GM10266 (cell line): Measurements from ENCODE around the gene HDAC4.

Experiments
- DNase-seq: peaks from one replicate; pipeline ENCODE4 v3.0.0; 2012; ENCODE audit errors: extremely low spot score
- TF ChIP-seq, protein P1 (sequence below): IDR thresholded peaks from 2 replicates; pipeline ENCODE4 v1.5.1; 2012; ENCODE audit warnings: mild to moderate bottlenecking, low read depth; ENCODE audit not compliant: control insufficient read depth, insufficient read depth; ENCODE audit errors: missing control alignments

The HDAC4 gene

DNA sequence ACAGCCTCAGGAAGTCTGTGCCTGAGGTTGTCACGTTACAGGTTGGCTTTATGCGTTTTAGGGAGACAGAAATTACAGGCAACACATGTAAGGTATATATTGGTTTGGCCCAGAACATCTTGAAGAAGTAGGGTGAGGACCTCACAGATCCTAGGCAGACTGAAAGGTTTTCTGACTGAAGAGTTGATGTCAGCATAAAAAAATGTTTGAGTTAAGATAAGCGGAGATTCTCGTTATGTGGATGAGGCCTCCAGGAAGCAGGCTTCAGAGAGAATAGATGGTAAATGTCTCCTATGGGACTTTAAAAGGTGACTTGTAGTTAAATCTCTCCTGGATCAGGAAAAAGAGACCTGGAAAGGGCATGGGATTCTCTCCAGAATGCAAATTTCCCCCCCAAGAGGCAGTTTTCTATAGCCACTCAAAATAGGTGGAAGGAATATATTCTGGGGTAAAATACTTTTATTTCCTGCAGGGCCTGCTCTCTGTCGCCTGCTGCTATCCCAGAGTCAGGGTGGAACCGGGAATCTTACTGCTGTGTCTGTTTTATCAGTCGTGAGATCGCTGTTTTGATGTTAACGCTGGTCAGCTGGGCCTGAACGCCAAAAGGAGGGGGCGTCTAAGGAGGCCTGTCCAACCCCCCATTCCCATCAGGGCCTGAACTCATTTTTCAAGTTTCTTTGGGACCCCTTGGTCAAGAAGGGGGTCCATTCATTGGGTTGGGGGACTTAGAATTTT lies 171.1 kb downstream of the HDAC4 start:
- TF ChIP-seq, protein P1, sequence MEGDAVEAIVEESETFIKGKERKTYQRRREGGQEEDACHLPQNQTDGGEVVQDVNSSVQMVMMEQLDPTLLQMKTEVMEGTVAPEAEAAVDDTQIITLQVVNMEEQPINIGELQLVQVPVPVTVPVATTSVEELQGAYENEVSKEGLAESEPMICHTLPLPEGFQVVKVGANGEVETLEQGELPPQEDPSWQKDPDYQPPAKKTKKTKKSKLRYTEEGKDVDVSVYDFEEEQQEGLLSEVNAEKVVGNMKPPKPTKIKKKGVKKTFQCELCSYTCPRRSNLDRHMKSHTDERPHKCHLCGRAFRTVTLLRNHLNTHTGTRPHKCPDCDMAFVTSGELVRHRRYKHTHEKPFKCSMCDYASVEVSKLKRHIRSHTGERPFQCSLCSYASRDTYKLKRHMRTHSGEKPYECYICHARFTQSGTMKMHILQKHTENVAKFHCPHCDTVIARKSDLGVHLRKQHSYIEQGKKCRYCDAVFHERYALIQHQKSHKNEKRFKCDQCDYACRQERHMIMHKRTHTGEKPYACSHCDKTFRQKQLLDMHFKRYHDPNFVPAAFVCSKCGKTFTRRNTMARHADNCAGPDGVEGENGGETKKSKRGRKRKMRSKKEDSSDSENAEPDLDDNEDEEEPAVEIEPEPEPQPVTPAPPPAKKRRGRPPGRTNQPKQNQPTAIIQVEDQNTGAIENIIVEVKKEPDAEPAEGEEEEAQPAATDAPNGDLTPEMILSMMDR, result no peak

DNA sequence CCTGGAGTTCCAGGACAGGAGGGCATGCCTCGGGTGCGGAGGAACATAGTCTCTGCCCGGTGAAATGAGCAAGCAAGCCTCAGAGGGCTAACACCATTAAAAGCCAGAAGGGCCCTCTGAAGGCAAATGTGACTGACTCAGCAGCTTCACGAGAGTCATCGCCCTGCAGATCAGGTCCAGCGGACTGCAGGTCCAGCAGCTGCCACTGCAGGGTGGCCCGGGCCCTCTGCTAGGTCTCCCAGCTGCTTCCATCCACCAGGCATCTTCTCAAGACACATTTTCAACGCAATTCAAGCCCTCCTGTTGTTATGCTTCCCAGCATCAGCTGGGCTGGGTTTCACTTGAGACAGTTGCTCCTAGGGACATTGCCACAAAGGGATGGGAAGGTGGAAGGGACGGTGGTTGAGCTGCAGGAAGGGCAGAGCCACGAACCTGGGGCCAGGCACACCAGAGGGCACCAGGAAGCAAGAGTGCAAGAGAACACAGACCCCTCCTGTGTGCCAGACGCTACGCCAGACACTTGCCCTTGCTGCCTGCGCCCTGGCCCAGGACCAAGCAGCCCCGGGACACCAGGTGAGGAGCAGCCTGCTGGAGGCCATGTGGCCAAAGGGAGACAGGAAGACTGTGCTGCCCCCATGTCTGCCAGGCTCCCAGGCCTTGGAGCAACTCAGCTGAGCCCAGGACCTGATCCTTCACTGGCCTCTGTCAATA lies 173.0 kb downstream of the HDAC4 start:
- TF ChIP-seq, protein P1, result no peak
- no peak for DNase-seq

More for the DNA sequence above, 171.1 kb downstream of the HDAC4 start:
- DNase-seq, result no peak

DNA sequence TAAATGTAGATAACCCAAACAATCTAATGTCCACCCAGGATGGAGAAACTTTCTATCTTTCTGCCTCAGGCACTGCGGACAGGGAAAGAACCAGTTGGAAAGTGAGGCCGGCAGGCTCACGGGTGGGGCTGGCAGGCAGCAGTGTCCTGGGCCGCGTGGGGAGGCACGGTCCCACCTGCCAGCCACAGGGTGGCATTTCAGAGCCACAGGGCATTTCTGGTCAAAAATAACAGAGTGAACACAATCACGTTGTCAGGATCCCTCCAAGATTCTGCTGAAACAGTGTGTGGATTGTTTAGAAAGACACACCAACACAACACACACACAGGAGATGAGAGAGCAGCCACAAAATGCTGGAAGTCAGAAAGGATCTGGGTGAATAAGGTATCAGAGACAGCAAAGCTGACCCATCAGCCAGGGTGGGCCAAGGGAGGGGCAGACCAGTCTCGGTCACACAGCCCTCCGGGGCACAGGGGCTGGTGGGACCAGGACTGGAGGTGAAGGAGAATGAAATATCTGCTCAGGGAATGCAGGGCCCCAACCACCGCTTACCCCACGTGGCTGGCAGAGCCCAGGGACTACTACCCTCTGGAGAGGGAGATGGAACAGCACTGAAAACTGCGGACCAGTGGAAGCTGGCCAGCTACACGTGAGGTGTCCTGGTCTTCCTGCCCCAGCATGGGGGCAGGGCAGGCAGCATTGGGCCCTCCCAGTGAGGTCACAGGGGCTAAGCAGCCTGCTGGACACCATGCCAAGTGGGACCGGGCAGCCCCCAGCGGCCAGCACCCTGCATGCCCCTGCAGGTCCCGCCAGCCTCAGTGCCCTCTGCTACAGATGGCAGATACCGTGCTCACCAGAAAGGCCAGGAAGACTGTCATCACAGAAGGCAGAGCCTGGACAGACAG lies 173.9 kb downstream of the HDAC4 start:
- TF ChIP-seq, protein P1, result no peak
- DNase-seq, result no peak

DNA sequence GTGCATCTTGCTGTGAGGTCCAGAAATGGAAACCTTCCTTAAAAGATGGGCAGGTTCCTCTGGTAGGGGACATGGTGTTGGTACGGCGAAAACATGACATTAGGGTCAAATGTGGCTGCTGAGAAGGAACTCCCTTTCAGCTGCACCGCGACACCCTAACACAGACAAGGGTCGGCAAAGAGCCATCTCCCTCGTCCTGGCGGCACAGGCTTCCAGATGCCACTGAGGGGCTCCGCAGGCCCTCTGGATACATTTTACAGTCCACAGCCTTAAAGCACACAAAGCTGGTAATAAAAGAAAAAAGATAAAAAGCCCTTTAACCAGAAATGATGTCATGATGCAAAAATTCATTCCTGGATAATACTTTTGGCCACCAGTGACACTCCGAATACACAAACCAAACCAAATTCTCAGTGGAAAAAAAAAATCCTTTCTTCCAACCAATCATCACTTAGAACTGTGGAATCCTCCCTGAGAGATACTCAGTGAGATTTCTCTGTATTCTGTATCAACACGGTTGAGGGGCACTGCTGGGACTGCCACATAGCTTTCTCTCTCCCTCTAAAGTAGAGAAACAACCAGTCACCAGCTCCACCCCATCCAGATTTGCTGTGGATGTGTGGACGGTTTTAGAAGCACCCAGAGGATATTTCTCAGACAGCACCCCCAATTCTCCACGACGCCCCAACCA lies 174.8 kb downstream of the HDAC4 start:
- TF ChIP-seq, protein P1, result no peak
- no peak for DNase-seq

DNA sequence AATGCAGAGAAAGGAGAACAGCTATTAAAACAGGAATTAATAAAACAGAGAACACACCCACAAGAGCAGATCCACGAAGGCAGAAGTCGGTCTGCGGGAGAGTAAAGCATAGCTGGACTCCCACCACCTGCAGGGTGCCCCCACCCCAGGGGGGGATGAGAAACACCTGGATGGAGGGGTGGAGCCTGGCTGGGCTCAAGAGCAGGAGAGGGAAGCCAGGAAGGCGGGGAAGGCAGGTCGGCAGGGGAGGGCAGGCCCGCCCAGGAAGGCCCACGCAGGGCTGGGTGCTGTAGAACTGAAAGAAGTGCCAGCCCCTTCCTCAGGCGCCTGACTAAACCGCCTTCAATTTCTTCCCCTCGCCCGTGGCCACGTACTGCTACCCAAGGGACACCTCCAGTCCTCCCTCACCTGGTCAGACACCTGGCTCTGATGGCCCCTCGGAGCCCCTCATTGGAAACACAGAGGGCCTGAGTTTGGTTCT lies 175.4 kb downstream of the HDAC4 start:
- TF ChIP-seq, protein P1, result no peak
- DNase-seq, result no peak

DNA sequence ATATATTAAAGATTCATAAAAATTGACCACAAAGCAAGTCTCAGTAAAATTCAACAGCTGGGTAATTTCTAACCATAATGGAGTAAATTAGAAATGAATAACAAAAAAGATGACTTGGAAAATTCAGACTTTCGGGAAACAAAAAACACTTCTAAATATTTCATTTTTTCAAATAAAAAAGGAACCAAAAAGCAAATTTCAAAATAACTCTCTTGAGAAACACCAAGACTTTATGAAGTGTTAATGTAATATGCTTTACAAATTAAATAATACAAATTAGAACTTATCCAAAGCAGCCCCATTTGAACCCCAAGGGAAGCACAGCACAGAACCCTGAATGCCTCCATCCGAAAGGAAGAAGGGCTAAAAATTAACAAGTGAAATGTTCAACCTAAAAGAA lies 175.9 kb downstream of the HDAC4 start:
- TF ChIP-seq, protein P1, result no peak
- DNase-seq, result no peak
